Activated naive CD8-positive, alpha-beta T cell treated with anti-CD3 and anti-CD28 coated beads for 36 hours (primary cell): ENCODE data around the gene RNF144A. TPM values are rescaled to one million over a fixed set of nuclear protein-coding genes. Genes with fewer than 3 reads are reported as not detected.

Experiments used
- DNase-seq: peaks from one replicate; pipeline ENCODE4 v3.0.0; 2021
- H3K27ac Mint-ChIP-seq: one replicate; pipeline ENCODE4 v1.8.0; 2022; ENCODE audit warnings: mild to moderate bottlenecking, moderate library complexity, mixed read lengths
- H3K27me3 Mint-ChIP-seq: one replicate; pipeline ENCODE4 v1.8.0; 2022; ENCODE audit warnings: mild to moderate bottlenecking, mixed read lengths
- H3K36me3 Mint-ChIP-seq: one replicate; pipeline ENCODE4 v1.8.0; 2021; ENCODE audit warnings: mild to moderate bottlenecking, mixed read lengths
- H3K4me1 Mint-ChIP-seq: one replicate; pipeline ENCODE4 v1.8.0; 2021; ENCODE audit warnings: mixed read lengths
- H3K4me3 Mint-ChIP-seq: one replicate; pipeline ENCODE4 v1.8.0; 2022; ENCODE audit warnings: mild to moderate bottlenecking, moderate library complexity, mixed read lengths
- H3K9me3 Mint-ChIP-seq: one replicate; pipeline ENCODE4 v1.8.0; 2022; ENCODE audit warnings: mixed read lengths
- total RNA-seq, 2 experiments: library from RNA; stranded (reverse); gene quantifications; one replicate each; pipeline ENCODE4 v1.2.3, GENCODE V29; 2021

The RNF144A gene
- total RNA-seq, 2 experiments from 2014 or later, result 29.7 to 31.4 TPM

GRCh38 chr2:7016601-7017211 lies 99.5 kb downstream of the RNF144A start:
- no peak for DNase-seq
- H3K9me3 Mint-ChIP-seq, result no peaks in the 10 kb centered on the region
- H3K27ac Mint-ChIP-seq, result no peak overlapping the region
- H3K4me3 Mint-ChIP-seq, result no peak overlapping the region
- no peaks in the 10 kb centered on the region for H3K27me3 Mint-ChIP-seq
- peaks cover 22% of the 10 kb centered on the region for H3K4me1 Mint-ChIP-seq
- H3K36me3 Mint-ChIP-seq, result peaks cover 13% of the 10 kb centered on the region

- peaks cover 10% of the 10 kb centered on the region for H3K36me3 Mint-ChIP-seq
- no peak overlapping the region for H3K27ac Mint-ChIP-seq
- H3K4me3 Mint-ChIP-seq, result no peak overlapping the region
- H3K4me1 Mint-ChIP-seq, result peaks cover 13% of the 10 kb centered on the region
- no peaks in the 10 kb centered on the region for H3K9me3 Mint-ChIP-seq
- no peaks in the 10 kb centered on the region for H3K27me3 Mint-ChIP-seq
- no peak for DNase-seq
These were observed 100.6 kb downstream of the RNF144A start for GRCh38 chr2:7017671-7018281.

- Mint-ChIP-seq H3K4me1 (peaks cover 13% of the 10 kb centered on the region), H3K27me3 (no peaks in the 10 kb centered on the region), H3K9me3 (no peaks in the 10 kb centered on the region), H3K36me3 (peaks cover 10% of the 10 kb centered on the region), H3K4me3 (no peak overlapping the region), H3K27ac (no peak overlapping the region)
- no peak for DNase-seq
These were observed 101.1 kb downstream of the RNF144A start for GRCh38 chr2:7018282-7018701.

- Mint-ChIP-seq H3K27me3 (no peaks in the 10 kb centered on the region), H3K4me1 (peaks cover 9% of the 10 kb centered on the region), H3K9me3 (no peaks in the 10 kb centered on the region), H3K4me3 (no peak overlapping the region), H3K36me3 (peaks cover 10% of the 10 kb centered on the region), H3K27ac (no peak overlapping the region)
- no peak for DNase-seq
These were observed 101.6 kb downstream of the RNF144A start for GRCh38 chr2:7018767-7019166.

- H3K4me1 Mint-ChIP-seq, result peaks cover 5% of the 10 kb centered on the region
- no peaks in the 10 kb centered on the region for H3K9me3 Mint-ChIP-seq
- H3K4me3 Mint-ChIP-seq, result no peak overlapping the region
- H3K36me3 Mint-ChIP-seq, result peaks cover 10% of the 10 kb centered on the region
- H3K27ac Mint-ChIP-seq, result no peak overlapping the region
- DNase-seq, result no peak
- no peaks in the 10 kb centered on the region for H3K27me3 Mint-ChIP-seq
These were observed 102.0 kb downstream of the RNF144A start for GRCh38 chr2:7019191-7019590.

- peaks cover 9% of the 10 kb centered on the region for H3K36me3 Mint-ChIP-seq
- no peaks in the 10 kb centered on the region for H3K4me1 Mint-ChIP-seq
- H3K27ac Mint-ChIP-seq, result no peak overlapping the region
- DNase-seq, result no peak
- no peaks in the 10 kb centered on the region for H3K27me3 Mint-ChIP-seq
- H3K4me3 Mint-ChIP-seq, result no peak overlapping the region
- no peaks in the 10 kb centered on the region for H3K9me3 Mint-ChIP-seq
These were observed 102.8 kb downstream of the RNF144A start for GRCh38 chr2:7020059-7020458.

GRCh38 chr2:7020468-7020867 lies 103.3 kb downstream of the RNF144A start:
- H3K4me1 Mint-ChIP-seq, result no peaks in the 10 kb centered on the region
- H3K4me3 Mint-ChIP-seq, result no peak overlapping the region
- no peak for DNase-seq
- no peaks in the 10 kb centered on the region for H3K27me3 Mint-ChIP-seq
- no peaks in the 10 kb centered on the region for H3K9me3 Mint-ChIP-seq
- no peak overlapping the region for H3K27ac Mint-ChIP-seq
- peaks cover 9% of the 10 kb centered on the region for H3K36me3 Mint-ChIP-seq

GRCh38 chr2:7020939-7021470 lies 103.8 kb downstream of the RNF144A start:
- H3K36me3 Mint-ChIP-seq, result peaks cover 9% of the 10 kb centered on the region
- H3K4me3 Mint-ChIP-seq, result no peak overlapping the region
- no peak overlapping the region for H3K27ac Mint-ChIP-seq

GRCh38 chr2:7022492-7023385 lies 105.5 kb downstream of the RNF144A start:
- peaks cover 9% of the 10 kb centered on the region for H3K36me3 Mint-ChIP-seq
- H3K4me1 Mint-ChIP-seq, result no peaks in the 10 kb centered on the region
- H3K27ac Mint-ChIP-seq, result no peak overlapping the region
- H3K27me3 Mint-ChIP-seq, result no peaks in the 10 kb centered on the region
- no peak overlapping the region for H3K4me3 Mint-ChIP-seq
- no peaks in the 10 kb centered on the region for H3K9me3 Mint-ChIP-seq
- no peak for DNase-seq

More at GRCh38 chr2:7020939-7021470, 103.8 kb downstream of the RNF144A start:
- Mint-ChIP-seq H3K9me3 (no peaks in the 10 kb centered on the region), H3K4me1 (no peaks in the 10 kb centered on the region), H3K27me3 (no peaks in the 10 kb centered on the region)
- DNase-seq, result no peak

- Mint-ChIP-seq H3K4me3 (no peak overlapping the region), H3K27me3 (no peaks in the 10 kb centered on the region), H3K36me3 (peaks cover 9% of the 10 kb centered on the region), H3K4me1 (no peaks in the 10 kb centered on the region), H3K27ac (no peak overlapping the region), H3K9me3 (no peaks in the 10 kb centered on the region)
- no peak for DNase-seq
These were observed 106.3 kb downstream of the RNF144A start for GRCh38 chr2:7023542-7023941.

- Mint-ChIP-seq H3K9me3 (no peaks in the 10 kb centered on the region), H3K27ac (no peak overlapping the region), H3K36me3 (peaks cover 9% of the 10 kb centered on the region), H3K27me3 (no peaks in the 10 kb centered on the region), H3K4me1 (no peaks in the 10 kb centered on the region), H3K4me3 (no peak overlapping the region)
- no peak for DNase-seq
These were observed 107.0 kb downstream of the RNF144A start for GRCh38 chr2:7024261-7024660.

- peaks cover 9% of the 10 kb centered on the region for H3K36me3 Mint-ChIP-seq
- no peak overlapping the region for H3K27ac Mint-ChIP-seq
- no peaks in the 10 kb centered on the region for H3K4me1 Mint-ChIP-seq
- no peaks in the 10 kb centered on the region for H3K9me3 Mint-ChIP-seq
- no peak overlapping the region for H3K4me3 Mint-ChIP-seq
- no peaks in the 10 kb centered on the region for H3K27me3 Mint-ChIP-seq
- no peak for DNase-seq
These were observed 107.9 kb downstream of the RNF144A start for GRCh38 chr2:7025082-7025481.

GRCh38 chr2:7026742-7027141 lies 109.5 kb downstream of the RNF144A start:
- Mint-ChIP-seq H3K27me3 (no peaks in the 10 kb centered on the region), H3K27ac (no peak overlapping the region), H3K36me3 (peaks cover 11% of the 10 kb centered on the region), H3K9me3 (no peaks in the 10 kb centered on the region), H3K4me3 (no peak overlapping the region), H3K4me1 (peaks cover 7% of the 10 kb centered on the region)
- no peak for DNase-seq

- no peaks in the 10 kb centered on the region for H3K27me3 Mint-ChIP-seq
- H3K36me3 Mint-ChIP-seq, result peaks cover 11% of the 10 kb centered on the region
- H3K4me3 Mint-ChIP-seq, result no peak overlapping the region
- no peak for DNase-seq
- H3K27ac Mint-ChIP-seq, result no peak overlapping the region
- peaks cover 8% of the 10 kb centered on the region for H3K4me1 Mint-ChIP-seq
- H3K9me3 Mint-ChIP-seq, result no peaks in the 10 kb centered on the region
These were observed 110.2 kb downstream of the RNF144A start for GRCh38 chr2:7027411-7027810.

- H3K27me3 Mint-ChIP-seq, result no peaks in the 10 kb centered on the region
- H3K9me3 Mint-ChIP-seq, result no peaks in the 10 kb centered on the region
- peaks cover 11% of the 10 kb centered on the region for H3K36me3 Mint-ChIP-seq
- H3K4me3 Mint-ChIP-seq, result no peak overlapping the region
- peaks cover 8% of the 10 kb centered on the region for H3K4me1 Mint-ChIP-seq
- DNase-seq, result no peak
- H3K27ac Mint-ChIP-seq, result no peak overlapping the region
These were observed 110.9 kb downstream of the RNF144A start for GRCh38 chr2:7027956-7028655.
